NCI-H2227 treated with DMSO at 0.1 percent for 48 hours (cell line): ENCODE results near the gene RPL27A.
"Not testable (repeated sequence)": the region's sequence is repeated elsewhere in the genome, so short reads cannot be mapped to it uniquely, and the experiment has no call there.

Experiments used
- DNase-seq: peaks from one replicate; lab custom pipeline; 2025; lab: John Stamatoyannopoulos, UW

The RPL27A gene

GRCh38 chr11:8682303-8683114 is at the start of gene RPL27A, which contains the start of gene TRIM66:
Gene RPL27A, plus strand, starts transcription at chr11:8682792. Its CDS starts 22 bp downstream, at chr11:8682814.
Gene TRIM66, minus strand, starts transcription at chr11:8682665. Its CDS starts 10,391 bp downstream, at chr11:8672274.
- DNase-seq: peak; percentile 92

- no peak for DNase-seq
Measured at GRCh38 chr11:8634498-8634897, 48.1 kb upstream of the RPL27A start.

- no peak for DNase-seq
Measured at GRCh38 chr11:8636127-8636526, 46.5 kb upstream of the RPL27A start.

- no peak for DNase-seq
Measured at GRCh38 chr11:8638300-8638699, 44.3 kb upstream of the RPL27A start.

- no peak for DNase-seq
Measured at GRCh38 chr11:8639655-8640054, 42.9 kb upstream of the RPL27A start.

- no peak for DNase-seq
Measured at GRCh38 chr11:8640267-8640906, 42.2 kb upstream of the RPL27A start.

GRCh38 chr11:8641332-8641731 is 41.3 kb upstream of the RPL27A start:
- no peak for DNase-seq

GRCh38 chr11:8642196-8642841 is 40.3 kb upstream of the RPL27A start:
- DNase-seq: no peak

GRCh38 chr11:8646873-8647272 is 35.7 kb upstream of the RPL27A start:
- DNase-seq: no peak

- no peak for DNase-seq
Measured at GRCh38 chr11:8649361-8649760, 33.2 kb upstream of the RPL27A start.

GRCh38 chr11:8650401-8650990 is 32.1 kb upstream of the RPL27A start:
- DNase-seq: no peak

- DNase-seq: no peak
Measured at GRCh38 chr11:8652140-8652539, 30.5 kb upstream of the RPL27A start.

- no peak for DNase-seq
Measured at GRCh38 chr11:8654503-8654902, 28.1 kb upstream of the RPL27A start.

GRCh38 chr11:8656291-8656690 is 26.3 kb upstream of the RPL27A start:
- no peak for DNase-seq

GRCh38 chr11:8658321-8659057 is 24.1 kb upstream of the RPL27A start:
- peak; percentile 28 for DNase-seq

- no peak for DNase-seq
Measured at GRCh38 chr11:8661001-8661795, 21.4 kb upstream of the RPL27A start.

GRCh38 chr11:8665222-8665621 is 17.4 kb upstream of the RPL27A start:
- no peak for DNase-seq

GRCh38 chr11:8670081-8670480 is 12.5 kb upstream of the RPL27A start:
- DNase-seq: not testable (repeated sequence)

GRCh38 chr11:8671193-8671612 is 11.4 kb upstream of the RPL27A start:
- peak; percentile 51 for DNase-seq

GRCh38 chr11:8671651-8672062 is 10.9 kb upstream of the RPL27A start:
- DNase-seq: no peak

GRCh38 chr11:8672346-8672745 is 10.2 kb upstream of the RPL27A start:
- no peak for DNase-seq
